Ovary (tissue), 9 donors: ENCODE data around the gene MYO15B. TPM values are rescaled to one million over a fixed set of nuclear protein-coding genes. Genes with fewer than 3 reads are reported as not detected.

ENCODE experiments used
- DNase-seq, 5 donors: peaks; one replicate each; pipeline ENCODE4 v3.0.0-alpha.2; 2019 to 2020
- H3K27ac ChIP-seq, 2 donors: fragments of 200-600 bp; one replicate each; pipeline versions ENCODE4 v1.5.1 to v1.8.0; 2019 to 2022
- H3K27me3 ChIP-seq: fragments of 200-600 bp; one replicate; pipeline ENCODE4 v1.8.0; 2022
- H3K36me3 ChIP-seq: fragments of 200-600 bp; sonication (generic); one replicate; pipeline ENCODE4 v1.5.1; 2019
- H3K4me1 ChIP-seq: one replicate; pipeline ENCODE4 v1.8.1; 2013; ENCODE audit warnings: mild to moderate bottlenecking, moderate library complexity; ENCODE audit not compliant: insufficient read depth
- H3K4me3 ChIP-seq: fragments of 200-600 bp; sonication (generic); one replicate; pipeline ENCODE4 v1.5.1; 2017
- H3K9me3 ChIP-seq, 2 donors: fragments of 200-600 bp in 1 of 2; sonication (generic) in 1 of 2; one replicate each; pipeline versions ENCODE4 v1.5.1 to v1.8.1; 2013 to 2019; ENCODE audit warnings: mild to moderate bottlenecking in 1 of 2, moderate library complexity in 1 of 2
- EP300 ChIP-seq: sonication (generic); formaldehyde crosslinking; IDR thresholded peaks from one replicate; pipeline ENCODE4 v1.6.1; 2017; ENCODE audit warnings: antibody characterized with exemption
- POLR2A ChIP-seq: fragments of 450-650 bp; IDR thresholded peaks from one replicate; pipeline ENCODE4 v1.6.1; 2017; ENCODE audit warnings: antibody characterized with exemption, mild to moderate bottlenecking, moderate library complexity
- WGBS, 3 donors: extraction: QIAGEN DNeasy Blood & Tissue Kit in 1 of 3; methylation state at CpG; one replicate each; pipeline versions ENCODE4 v1.1.5 to v1.1.7; 2013 to 2017; 5-methylcytosine and 5-hydroxymethylcytosine counted together
- intact Hi-C, 4 donors: fragments of 100-400 bp; cut with DNase I; formaldehyde crosslinking; loops; one replicate each; pipeline versions ENCODE4 v1.11.0 to v1.15.1; 2022 to 2023
- polyA plus RNA-seq, 2 donors: library from polyadenylated mRNA; stranded (reverse); fragments of 200-250 nt in 1 of 2; fragments of 350-450 nt in 1 of 2; fragmentation: Illumina TruSeq in 1 of 2; extraction: RNeasy Lipid Tissue Mini Kit (QIAGEN cat#74804) in 1 of 2; gene quantifications; one replicate each; pipeline ENCODE4 v1.2.3, GENCODE V29; 2013 to 2014
- total RNA-seq, 7 donors: library from RNA; depleted of rRNA in 2 of 7; stranded (reverse); fragments of >200 nt in 2 of 7; fragmentation: NEBNext Ultra II Directional in 3 of 7; extraction: Animal tissue kit (Norgen Biotek cat#: 25700) in 3 of 7; gene quantifications; one replicate each; pipeline versions ENCODE4 v1.1.0 to v1.2.4, GENCODE V29; 2016 to 2023
- TF ChIP-seq, protein P1 (sequence below), 3 donors: fragments of 450-650 bp in 2 of 3; fragments of 200-600 bp in 1 of 3; IDR thresholded peaks; one replicate each; pipeline versions ENCODE4 v1.5.1 to v1.8.0; 2016 to 2022; ENCODE audit warnings: antibody characterized with exemption in 3 of 3, mild to moderate bottlenecking in 1 of 3
- donor health status: DM: no; HTN: no; CAD: no; lungs with moderate emphysema.
- donor health status: DM: no; HTN: no; CAD: no.
- donor health status: Bipolar disorder and iron deficiency.
- donor health status: DM: yes; HTN: yes; CAD: no.
- donor health status: DM: no; HTN: no; CAD: no.
- donor health status: DM: yes; HTN: yes; CAD: no.

Gene MYO15B
- total and polyA plus RNA-seq, 9 donors: 31.0 to 383 (median 238) TPM

DNA sequence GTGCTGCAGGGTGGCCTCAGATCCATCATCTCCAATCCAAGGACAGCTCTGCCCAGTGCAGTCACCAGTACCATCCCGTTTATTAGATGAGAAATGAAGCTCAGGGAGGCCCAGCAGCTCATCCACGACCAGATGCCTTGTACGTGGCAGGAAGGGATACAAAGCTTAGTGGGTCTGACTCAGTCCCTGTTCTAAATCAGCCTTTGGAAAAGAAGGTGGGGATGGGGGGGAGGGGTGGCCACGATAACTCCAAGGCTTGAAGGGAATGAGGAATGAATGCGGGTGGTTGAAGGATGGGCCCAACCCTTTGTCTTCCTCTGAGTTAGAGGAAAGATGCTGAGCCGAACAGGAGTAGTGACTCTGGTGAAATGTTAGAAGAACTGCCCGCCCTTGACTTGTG, 36.3 kb upstream of the MYO15B start:
- H3K36me3 ChIP-seq: no peaks in the 10 kb centered on the region
- H3K27ac ChIP-seq: no peak overlapping the region
- intact Hi-C loops: no loop called here
- 83 to 86% (median 83%) methylated on average over 7 of the region's 7 CpGs for WGBS, 3 donors
- H3K9me3 ChIP-seq: no peaks in the 10 kb centered on the region
- H3K27me3 ChIP-seq: no peaks in the 10 kb centered on the region
- no peak overlapping the region for H3K4me3 ChIP-seq
- no peaks in the 10 kb centered on the region for H3K4me1 ChIP-seq
- no peak for DNase-seq
- TF ChIP-seq POLR2A (no peak), EP300 (no peak)
- TF ChIP-seq, protein P1, sequence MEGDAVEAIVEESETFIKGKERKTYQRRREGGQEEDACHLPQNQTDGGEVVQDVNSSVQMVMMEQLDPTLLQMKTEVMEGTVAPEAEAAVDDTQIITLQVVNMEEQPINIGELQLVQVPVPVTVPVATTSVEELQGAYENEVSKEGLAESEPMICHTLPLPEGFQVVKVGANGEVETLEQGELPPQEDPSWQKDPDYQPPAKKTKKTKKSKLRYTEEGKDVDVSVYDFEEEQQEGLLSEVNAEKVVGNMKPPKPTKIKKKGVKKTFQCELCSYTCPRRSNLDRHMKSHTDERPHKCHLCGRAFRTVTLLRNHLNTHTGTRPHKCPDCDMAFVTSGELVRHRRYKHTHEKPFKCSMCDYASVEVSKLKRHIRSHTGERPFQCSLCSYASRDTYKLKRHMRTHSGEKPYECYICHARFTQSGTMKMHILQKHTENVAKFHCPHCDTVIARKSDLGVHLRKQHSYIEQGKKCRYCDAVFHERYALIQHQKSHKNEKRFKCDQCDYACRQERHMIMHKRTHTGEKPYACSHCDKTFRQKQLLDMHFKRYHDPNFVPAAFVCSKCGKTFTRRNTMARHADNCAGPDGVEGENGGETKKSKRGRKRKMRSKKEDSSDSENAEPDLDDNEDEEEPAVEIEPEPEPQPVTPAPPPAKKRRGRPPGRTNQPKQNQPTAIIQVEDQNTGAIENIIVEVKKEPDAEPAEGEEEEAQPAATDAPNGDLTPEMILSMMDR (IDR thresholded peaks at IDR 0.05): no peak

DNA sequence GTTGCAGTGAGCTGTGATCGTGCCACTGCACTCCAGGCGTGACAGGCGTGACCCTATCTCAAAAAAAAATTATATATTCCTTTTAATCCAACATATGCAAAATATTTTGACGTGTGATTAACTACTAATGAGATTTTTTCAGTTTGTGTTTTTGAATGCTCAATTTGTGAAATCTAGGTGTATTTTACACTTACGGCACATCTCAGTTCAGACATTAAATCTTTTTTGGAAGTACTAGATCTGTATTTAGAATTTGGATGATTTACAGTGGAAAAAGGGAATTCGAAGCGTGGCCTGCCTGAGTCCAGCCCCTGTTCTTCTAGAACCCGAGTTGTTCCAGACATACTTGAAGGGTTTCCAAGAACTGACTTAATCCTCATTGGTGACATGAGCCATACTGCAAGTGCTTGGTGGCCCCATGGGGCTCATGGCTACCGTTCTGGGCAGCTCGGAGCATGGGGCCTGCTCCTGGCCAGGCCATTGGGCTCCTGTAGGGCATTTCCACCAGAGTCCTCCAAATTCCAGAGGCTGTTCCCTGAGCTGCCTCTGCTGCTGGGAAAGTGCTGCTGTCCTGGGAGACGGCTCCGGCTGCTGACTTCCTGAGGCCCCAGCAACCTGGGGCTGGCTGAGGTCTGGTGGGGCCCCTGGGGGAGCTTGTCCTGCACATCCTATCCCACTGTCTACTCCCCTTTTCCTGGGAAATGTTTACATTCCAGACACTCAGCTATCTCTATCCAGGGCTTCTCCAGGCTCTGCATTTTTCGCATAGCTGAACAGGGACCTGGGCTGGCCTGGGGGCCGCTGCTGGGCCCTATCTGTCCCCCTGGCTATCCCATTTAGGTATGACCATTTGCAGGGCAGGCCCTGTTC, 34.9 kb upstream of the MYO15B start:
- Histone ChIP-seq H3K4me1 (peaks cover 10% of the 10 kb centered on the region), H3K27ac (peak overlapping the region in 1 of 2 donors; percentile 4), H3K4me3 (no peak overlapping the region), H3K9me3 (no peaks in the 10 kb centered on the region), H3K36me3 (no peaks in the 10 kb centered on the region), H3K27me3 (no peaks in the 10 kb centered on the region)
- intact Hi-C loops: no loop called here
- TF ChIP-seq EP300 (no peak), POLR2A (no peak)
- TF ChIP-seq, protein P1 (IDR thresholded peaks at IDR 0.05): no peak
- WGBS, 3 donors: 48 to 50% (median 49%) methylated on average over 14 of the region's 14 CpGs
- peak in 2 of 5 donors; percentile 37 to 54 for DNase-seq

DNA sequence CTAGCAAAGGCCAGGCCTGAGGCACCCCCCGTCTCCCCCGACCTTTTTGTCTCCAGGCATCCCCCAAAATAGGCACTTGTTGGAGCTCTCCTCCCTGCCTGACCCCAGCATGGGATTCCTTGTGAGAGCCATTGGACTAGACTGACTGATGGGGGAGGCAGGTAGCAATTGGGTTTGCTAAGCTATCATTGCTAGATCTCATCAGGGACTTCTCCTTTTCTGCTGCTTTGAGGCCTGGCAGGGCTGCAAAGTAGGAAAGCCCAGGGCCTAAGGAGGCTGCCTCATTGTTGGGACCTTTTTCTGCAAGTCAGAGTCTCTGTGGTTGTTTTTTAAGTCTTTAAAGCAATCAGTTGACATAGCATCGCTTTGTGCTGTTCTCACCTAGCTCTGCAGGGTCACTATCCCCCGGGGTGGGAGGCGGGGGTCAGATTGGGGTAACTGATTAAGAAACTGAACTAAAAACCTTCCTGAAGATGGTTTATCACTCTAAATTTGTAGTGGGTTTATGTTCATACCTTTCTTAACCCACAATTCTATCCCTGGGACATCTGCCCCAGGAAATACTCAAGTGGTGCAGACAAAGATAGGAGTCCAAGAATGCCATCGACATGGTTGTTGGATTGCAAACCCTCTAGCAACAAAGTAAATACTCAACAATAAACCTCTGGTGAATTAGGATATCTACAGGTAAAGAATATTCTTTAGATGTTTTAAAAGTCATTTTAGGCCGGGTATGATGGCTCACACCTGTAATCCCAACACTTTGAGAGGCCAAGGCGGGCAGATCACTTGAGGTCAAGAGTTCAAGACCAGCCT, 34.1 kb upstream of the MYO15B start:
- Histone ChIP-seq H3K4me1 (peaks cover 10% of the 10 kb centered on the region), H3K27me3 (no peaks in the 10 kb centered on the region), H3K36me3 (no peaks in the 10 kb centered on the region), H3K9me3 (no peaks in the 10 kb centered on the region), H3K4me3 (no peak overlapping the region), H3K27ac (peak overlapping the region in 1 of 2 donors; percentile 4)
- TF ChIP-seq, protein P1 (IDR thresholded peaks at IDR 0.05): no peak
- TF ChIP-seq EP300 (no peak), POLR2A (no peak)
- no peak for DNase-seq
- intact Hi-C loops: no loop called here
- 69 to 75% (median 74%) methylated on average over 8 of the region's 8 CpGs for WGBS, 3 donors

DNA sequence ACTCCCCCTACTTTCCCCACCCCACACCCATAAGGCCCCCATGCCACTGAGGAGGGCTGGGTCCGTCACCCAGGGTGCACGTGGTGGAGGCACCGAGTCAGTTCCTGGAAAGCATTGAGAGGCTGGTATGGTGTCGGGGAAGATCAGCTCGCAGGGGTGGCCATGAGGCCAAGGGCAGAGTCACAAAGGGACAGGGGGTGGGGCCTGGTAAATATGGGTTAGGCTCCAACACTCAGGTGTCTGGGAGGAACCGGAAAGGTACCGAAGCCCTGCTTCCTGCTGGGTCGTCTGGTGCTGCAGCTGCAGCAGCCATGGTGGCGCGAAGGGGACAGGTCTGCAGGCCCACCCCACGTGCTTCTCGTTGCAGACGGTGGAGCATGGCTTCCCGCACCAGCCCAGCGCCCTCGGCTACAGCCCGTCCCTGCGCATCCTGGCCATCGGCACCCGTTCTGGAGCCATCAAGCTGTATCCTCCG, 31.9 kb upstream of the MYO15B start:
- Histone ChIP-seq H3K9me3 (no peaks in the 10 kb centered on the region), H3K27ac (no peak overlapping the region), H3K36me3 (no peaks in the 10 kb centered on the region), H3K27me3 (no peaks in the 10 kb centered on the region), H3K4me1 (peaks cover 10% of the 10 kb centered on the region), H3K4me3 (no peak overlapping the region)
- TF ChIP-seq, protein P1 (IDR thresholded peaks at IDR 0.05): no peak
- TF ChIP-seq EP300 (no peak), POLR2A (no peak)
- no peak for DNase-seq
- intact Hi-C loops: no loop called here
- 91 to 93% (median 92%) methylated on average over 18 to 21 of the region's 21 CpGs for WGBS, 3 donors
